ENCODE measurements around the gene AMN.

The AMN gene

DNA sequence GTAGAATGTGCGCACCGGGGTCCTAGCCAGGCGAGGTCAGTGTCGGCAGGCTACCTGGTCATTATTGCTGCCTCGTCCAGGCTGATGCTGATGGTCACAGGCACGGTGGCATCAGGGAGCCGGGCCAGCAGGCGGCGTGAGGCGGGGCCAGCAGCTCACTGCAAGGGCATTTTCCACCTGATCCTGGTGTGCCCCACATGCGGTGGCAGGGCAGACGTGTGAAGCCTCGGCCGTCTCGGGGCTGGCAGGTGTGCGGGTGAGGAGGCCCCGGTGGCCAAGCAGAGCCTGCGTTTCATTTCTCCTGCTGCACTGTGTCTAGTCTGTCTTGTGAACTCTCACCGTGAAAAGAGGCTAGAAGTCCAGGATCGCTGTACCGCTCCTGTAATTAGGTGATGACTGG is 12.0 kb upstream of the AMN start:
- Histone ChIP-seq H3K27ac (no peak overlapping the region), H3K4me3 (no peak overlapping the region)

DNA sequence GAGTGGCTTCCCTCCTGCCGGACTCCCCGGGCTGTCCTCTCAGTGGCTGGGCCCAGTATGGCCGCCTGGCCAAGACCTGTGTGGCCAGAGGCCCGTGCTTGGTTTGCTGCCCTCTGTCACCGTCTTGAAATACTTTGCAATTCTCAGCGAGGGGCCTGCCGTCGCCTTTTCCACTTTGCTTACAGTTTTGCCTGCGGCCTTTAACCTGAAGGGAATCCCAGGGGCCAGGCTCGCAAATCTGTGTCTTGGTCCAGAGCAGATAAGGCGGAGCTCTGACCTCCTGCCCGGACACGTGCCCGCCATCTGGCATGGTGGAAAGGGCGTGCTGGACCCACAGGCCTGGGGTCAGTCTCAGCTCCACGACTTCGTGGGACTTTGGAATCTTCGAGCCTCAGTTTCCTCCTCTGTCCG is 10.9 kb upstream of the AMN start:
- Histone ChIP-seq H3K27ac (no peak overlapping the region), H3K4me3 (no peak overlapping the region)

DNA sequence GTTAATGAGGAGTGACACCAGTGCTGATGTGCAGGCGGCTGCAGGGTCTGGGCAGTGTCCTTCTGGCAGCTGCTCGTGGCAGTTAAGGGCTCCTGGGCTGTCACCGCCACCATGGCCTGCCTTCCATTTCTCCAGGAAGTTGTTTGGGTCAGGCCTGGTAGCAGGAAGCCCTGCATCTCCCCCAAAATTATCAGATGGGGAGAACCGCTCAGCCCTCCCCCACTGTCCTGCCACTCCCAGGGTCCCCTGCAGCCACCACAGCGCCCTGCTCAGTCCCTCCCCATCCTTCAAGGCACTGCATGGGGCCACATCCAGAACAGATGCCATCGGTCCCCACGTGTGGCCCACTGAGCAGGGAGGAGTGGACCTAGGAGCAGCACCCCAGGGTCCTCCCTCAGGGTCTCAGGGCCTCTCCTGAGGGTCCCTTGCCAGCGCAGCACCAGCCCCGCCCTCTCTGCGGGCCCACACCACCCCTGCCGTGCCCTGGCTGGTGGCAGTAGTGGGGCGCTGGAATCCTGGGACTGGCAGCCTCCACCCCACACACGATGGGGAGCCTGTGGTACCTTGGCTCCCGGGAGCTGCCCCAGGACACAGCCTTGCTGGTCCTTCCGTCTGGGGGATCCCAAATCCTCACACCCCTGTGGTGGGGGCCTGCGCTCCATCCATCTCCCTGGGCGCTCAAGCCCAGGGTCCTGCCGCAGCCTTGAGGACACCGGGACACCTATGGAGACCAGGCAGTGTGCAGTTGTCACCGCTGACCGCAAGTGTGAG is 10.3 kb upstream of the AMN start:
- H3K4me3 ChIP-seq, result no peak overlapping the region
- no peak overlapping the region for H3K27ac ChIP-seq

DNA sequence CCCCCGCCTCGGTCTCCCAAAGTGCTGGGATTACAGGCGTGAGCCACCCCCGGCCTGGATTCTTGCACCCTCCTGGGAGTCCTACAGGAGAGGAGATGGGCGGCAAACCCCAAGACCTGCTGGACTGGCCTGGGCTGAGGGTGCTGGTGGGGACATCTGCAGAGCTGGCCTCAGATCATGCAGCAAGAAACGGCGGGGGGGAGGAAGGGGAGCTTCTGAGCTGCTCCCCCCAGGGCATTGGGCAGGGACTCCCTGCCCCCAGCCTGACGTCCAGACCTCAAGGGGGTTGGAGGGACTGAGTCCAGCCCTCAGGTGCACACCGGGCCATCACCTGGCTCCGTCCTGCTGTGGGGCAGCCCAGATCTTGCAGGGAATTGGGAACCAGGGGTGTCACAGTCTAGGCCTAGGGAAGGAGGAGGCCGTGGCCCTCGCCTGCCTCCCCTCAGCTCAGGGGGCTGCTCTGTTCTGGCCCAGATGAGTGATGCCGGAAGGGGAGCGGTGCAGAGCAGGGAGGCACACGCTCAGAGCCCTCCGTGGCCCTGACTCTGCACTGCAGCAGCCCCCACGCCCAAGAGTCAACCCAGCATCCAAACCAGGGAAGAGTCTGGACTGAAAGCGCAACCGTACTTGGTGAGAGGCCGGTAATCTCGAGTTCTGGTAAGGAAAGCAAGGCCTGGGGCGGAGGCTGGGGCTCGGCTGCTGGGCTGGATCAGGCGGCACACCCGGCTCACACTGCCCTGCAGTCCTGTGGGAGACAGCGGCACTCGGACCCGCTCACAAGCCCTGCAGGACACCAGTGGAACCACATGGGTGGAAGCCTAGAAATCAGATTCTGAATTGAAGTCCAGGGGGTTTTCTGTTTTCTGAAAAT is 8.9 kb upstream of the AMN start:
- no peak overlapping the region for H3K27ac ChIP-seq
- no peak overlapping the region for H3K4me3 ChIP-seq

DNA sequence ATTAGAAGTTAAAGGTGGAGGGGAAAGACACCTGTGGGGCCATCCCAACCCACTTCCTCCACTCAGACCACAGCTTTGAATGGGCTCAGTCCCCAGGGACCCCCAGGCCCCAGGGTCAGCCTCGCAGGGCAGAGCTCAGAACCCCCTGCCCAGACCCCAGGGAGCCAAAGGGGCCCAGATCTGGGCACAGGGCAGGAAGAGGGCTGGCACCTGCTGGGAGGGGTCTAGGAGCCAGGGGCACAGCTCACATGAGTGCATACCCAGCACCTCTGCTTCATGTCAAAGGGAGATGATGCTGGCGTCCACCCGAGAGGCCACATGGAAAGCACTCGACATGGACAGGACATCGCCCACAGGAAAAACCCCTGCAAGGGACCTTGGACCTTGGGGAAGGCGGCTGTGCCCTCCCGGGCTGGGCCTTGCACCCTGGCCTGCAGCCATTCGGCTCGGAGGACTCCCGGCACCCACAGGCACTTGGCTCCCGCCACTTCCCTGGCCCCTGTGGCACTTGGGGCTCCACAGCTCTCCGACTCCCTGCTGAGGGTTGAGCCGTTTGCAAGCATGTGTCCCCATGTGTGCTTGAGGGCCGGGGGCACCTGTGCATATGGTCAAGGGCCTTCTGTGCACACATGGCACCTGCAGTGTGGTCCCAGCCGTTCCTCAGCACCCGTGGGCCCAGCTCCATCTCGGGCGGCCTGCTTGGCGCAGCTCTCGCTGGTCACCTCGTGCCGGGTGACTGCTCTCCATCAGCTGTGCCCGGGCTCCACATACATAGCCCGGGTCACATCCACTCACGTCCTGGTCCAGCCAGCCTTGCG is 7.8 kb upstream of the AMN start:
- no peak overlapping the region for H3K4me3 ChIP-seq
- no peak overlapping the region for H3K27ac ChIP-seq

DNA sequence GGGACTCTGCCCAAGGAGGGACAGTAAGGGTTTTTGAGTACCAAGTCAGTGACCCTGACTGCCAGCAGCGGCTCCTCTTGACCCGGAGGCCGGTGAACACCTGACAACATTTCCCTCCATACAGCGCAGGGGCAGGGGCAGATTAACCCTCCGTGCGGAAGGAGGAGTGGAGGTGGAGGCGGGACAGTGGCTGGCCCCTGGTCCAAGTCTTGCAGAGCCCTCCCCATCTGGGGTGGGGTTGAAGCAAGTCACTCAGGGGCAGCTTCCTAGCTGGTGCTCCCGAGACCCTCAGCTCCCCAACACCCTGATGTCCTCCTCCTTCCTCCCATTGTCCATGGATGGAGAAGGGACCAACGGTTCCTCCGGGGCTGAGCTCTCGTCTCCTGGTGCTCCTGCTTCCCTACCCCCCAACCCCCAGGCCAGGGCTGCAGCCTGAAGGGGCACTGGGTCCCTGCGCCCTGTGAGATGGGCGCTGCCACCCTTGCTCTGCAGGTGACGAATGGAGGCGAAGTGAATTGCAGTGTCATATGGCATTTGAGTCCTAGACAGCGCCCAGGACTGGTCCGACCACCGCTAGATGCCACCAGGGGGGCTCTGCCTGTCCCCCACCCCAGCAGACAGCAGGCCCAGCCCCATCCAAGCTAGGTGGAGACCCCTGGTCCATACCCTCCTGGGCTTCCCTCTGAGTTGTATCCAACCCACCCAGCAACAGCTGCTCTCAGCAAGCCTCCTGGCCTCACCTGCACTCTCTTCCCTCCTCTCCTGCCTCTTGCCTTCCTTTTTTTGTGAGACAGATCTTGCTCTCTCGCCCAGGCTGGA is 7.0 kb upstream of the AMN start:
- Histone ChIP-seq H3K4me3 (no peak overlapping the region), H3K27ac (no peak overlapping the region)

GRCh38 chr14:102916347-102917055 is 6.0 kb upstream of the AMN start:
- Histone ChIP-seq H3K27ac (no peak overlapping the region), H3K4me3 (no peak overlapping the region)

GRCh38 chr14:102917056-102917385 is 5.4 kb upstream of the AMN start:
- Histone ChIP-seq H3K4me3 (no peak overlapping the region), H3K27ac (no peak overlapping the region)

DNA sequence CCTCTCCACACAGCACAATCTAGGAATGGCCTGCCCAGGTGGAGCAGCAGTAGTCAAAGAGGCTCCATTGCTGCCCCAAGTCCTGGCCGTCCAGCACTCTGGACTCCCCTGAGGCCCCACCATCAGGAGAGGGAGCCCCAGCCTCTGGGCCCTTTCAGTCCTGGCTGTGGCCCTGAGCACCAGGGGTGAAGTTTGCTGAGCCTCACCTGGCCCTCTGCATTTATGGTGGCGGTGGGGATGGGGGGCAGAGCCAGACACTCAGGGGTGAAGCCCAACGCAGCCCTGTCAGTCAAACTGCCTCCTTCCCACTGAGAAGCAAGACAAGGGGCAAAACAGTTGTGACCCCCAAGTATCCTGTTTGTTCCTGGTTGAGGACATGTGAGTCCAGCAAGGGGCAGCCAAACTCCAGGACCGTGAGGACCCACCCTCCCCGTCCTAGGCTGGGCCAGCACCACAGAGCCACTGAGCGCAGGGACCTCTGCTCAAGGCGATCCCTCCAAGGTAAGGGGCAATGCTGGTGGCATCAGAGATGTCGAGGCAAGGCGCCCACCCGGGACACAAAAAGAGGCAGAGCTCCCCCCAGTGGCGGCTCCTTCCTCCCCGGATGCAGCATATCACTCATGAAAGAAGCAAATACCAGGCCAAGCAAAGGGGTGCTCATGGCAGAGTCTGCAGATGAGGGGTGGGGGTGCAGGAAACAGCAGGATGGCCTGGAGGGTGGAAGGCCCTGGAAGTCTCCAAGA is 4.8 kb upstream of the AMN start:
- Histone ChIP-seq H3K4me3 (no peak overlapping the region), H3K27ac (no peak overlapping the region)

DNA sequence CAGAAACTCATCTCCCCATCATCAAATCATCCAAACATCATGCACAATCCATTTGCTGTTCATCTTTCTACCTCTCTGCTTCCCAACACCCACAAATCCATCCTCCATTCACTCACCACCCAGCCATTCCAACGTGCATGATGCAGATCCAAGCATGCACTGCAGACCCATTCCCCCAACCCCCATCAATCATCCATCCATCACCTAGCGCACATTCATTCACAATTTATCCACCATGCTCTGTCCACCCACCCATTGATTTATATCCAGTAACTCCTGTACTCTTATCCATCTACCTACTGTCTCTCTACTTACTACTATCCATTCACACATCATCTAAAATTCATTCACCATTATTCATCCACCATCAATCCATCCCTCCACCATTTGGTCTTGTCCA is 4.0 kb upstream of the AMN start:
- Histone ChIP-seq H3K27ac (no peak overlapping the region), H3K4me3 (no peak overlapping the region)

DNA sequence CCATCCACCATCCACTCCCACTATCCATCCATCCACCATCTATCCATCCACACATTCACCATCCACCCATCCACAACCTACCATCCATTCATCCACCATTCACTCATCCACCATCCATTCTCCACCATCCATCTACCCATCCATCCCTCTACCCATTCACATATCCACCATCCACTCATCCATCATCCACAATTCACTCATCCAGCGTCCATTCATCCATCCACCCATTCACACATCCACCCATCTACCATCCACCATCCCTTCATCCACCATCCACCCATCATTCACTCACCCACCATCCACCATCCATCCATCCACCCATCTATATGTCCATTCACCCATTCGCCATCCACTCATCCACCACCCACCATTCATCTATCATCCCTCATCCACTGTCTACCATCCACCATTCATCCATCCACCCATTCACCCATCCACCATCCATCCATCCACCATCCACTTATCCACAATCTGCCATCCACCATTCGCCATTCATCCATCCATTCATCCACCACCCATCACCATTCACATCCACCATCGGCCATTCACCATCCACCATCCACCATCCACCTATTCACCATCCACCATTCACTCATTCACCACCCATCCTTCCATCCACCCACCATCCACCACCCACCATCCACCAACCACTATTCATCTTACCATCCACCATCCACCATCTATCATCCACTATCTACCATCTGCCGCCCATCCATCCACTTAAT is 2.0 kb upstream of the AMN start:
- Histone ChIP-seq H3K4me3 (no peak overlapping the region), H3K27ac (no peak overlapping the region)

DNA sequence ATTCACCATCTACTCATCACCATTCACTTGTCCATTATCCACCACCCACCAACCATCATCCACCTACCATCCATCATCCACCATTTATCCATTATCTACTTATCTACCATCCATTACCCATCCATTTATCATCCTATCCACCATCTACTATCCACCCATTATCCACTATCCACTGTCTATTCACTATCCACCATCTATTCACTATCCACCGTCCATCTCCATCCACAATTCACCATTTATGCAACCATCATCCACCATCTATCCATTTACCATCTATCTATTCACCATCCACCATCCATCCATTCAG is 1.5 kb upstream of the AMN start:
- Histone ChIP-seq H3K4me3 (no peak overlapping the region), H3K27ac (no peak overlapping the region)

GRCh38 chr14:102923201-102923924 is 900 bp downstream of the AMN start:
- Histone ChIP-seq H3K27ac (no peak overlapping the region), H3K4me3 (peak overlapping the region in 3 of 7 experiments; percentile 1 to 23 (median 8))

GRCh38 chr14:102923925-102924486 is 1.5 kb downstream of the AMN start:
- H3K4me3 ChIP-seq, result no peak overlapping the region

GRCh38 chr14:102924632-102925588 is 2.4 kb downstream of the AMN start:
- Histone ChIP-seq H3K4me3 (no peak overlapping the region), H3K27ac (no peak overlapping the region)

More at GRCh38 chr14:102923925-102924486, 1.5 kb downstream of the AMN start:
- no peak overlapping the region for H3K27ac ChIP-seq

GRCh38 chr14:102925646-102926045 is 3.2 kb downstream of the AMN start:
- no peak overlapping the region for H3K27ac ChIP-seq
- no peak overlapping the region for H3K4me3 ChIP-seq
